Panc1 (cell line): Measurements from ENCODE around the gene NDUFAF7. TPM values are rescaled to one million over a fixed set of nuclear protein-coding genes. Genes with fewer than 3 reads are reported as not detected.

ENCODE experiments used
- total RNA-seq: library from RNA; stranded (reverse); gene quantifications from one replicate; pipeline ENCODE4 v1.2.1, GENCODE V29; 2021; ENCODE audit not compliant: unreplicated experiment

NDUFAF7 gene
- total RNA-seq, 1 experiment from 2014 or later: 17.7 TPM

Other genes starting within 250 kb of the NDUFAF7 start
- gene HEATR5B, start 147.3 kb upstream of the NDUFAF7 start, total RNA-seq: 13.6 TPM
- 7.1 TPM for gene GPATCH11, start 147.1 kb upstream of the NDUFAF7 start, total RNA-seq
- 44.3 TPM for gene EIF2AK2, start 74.7 kb upstream of the NDUFAF7 start, total RNA-seq
- gene SULT6B1, start 43.0 kb upstream of the NDUFAF7 start, total RNA-seq: not detected
- 49.3 TPM for gene CEBPZOS, start 35.2 kb upstream of the NDUFAF7 start, total RNA-seq
- 63.8 TPM for gene CEBPZ, start 62 bp upstream of the NDUFAF7 start, total RNA-seq
- gene PRKD3, start 93.2 kb downstream of the NDUFAF7 start, total RNA-seq: 21.8 TPM
- gene QPCT, start 113.0 kb downstream of the NDUFAF7 start, total RNA-seq: 2.3 TPM